CD4-positive, alpha-beta T cell treated with Interleukin-4 for 4 hours (primary cell): ENCODE data around the gene SDHA.

ENCODE experiments used
- DNase-seq: peaks from one replicate; pipeline ENCODE4 v3.0.0-alpha.2; 2020

Gene SDHA

GRCh38 chr5:217494-218456, at the start of gene SDHA, which contains the start of gene CCDC127:
SDHA (plus strand) TSS chr5:218320; CDS start chr5:218356, 36 bp downstream.
CCDC127 (minus strand) TSS chr5:218153; CDS start chr5:216849, 1,304 bp downstream.
- DNase-seq, result peak; percentile 93

GRCh38 chr5:169071-169727, 48.9 kb upstream of the SDHA start:
- no peak for DNase-seq

- no peak for DNase-seq
These were observed 48.4 kb upstream of the SDHA start for GRCh38 chr5:169728-170094.

GRCh38 chr5:170971-171800, 46.9 kb upstream of the SDHA start:
- no peak for DNase-seq

- DNase-seq, result no peak
These were observed 46.3 kb upstream of the SDHA start for GRCh38 chr5:171801-172331.

- DNase-seq, result no peak
These were observed 45.7 kb upstream of the SDHA start for GRCh38 chr5:172421-172820.

GRCh38 chr5:172841-173251, 45.3 kb upstream of the SDHA start:
- no peak for DNase-seq

- no peak for DNase-seq
These were observed 44.5 kb upstream of the SDHA start for GRCh38 chr5:173392-174290.

- DNase-seq, result no peak
These were observed 43.9 kb upstream of the SDHA start for GRCh38 chr5:174291-174600.

- DNase-seq, result no peak
These were observed 43.1 kb upstream of the SDHA start for GRCh38 chr5:174876-175465.

- no peak for DNase-seq
These were observed 41.8 kb upstream of the SDHA start for GRCh38 chr5:176296-176823.

GRCh38 chr5:178110-178509, 40.0 kb upstream of the SDHA start:
- no peak for DNase-seq

- no peak for DNase-seq
These were observed 38.7 kb upstream of the SDHA start for GRCh38 chr5:179401-179800.

- DNase-seq, result no peak
These were observed 37.7 kb upstream of the SDHA start for GRCh38 chr5:180286-180918.

- no peak for DNase-seq
These were observed 37.0 kb upstream of the SDHA start for GRCh38 chr5:181160-181559.

- DNase-seq, result no peak
These were observed 36.6 kb upstream of the SDHA start for GRCh38 chr5:181566-181965.

GRCh38 chr5:182126-182525, 36.0 kb upstream of the SDHA start:
- DNase-seq, result no peak

GRCh38 chr5:184471-184870, 33.6 kb upstream of the SDHA start:
- no peak for DNase-seq

GRCh38 chr5:185095-186070, 32.7 kb upstream of the SDHA start:
- no peak for DNase-seq
